ENCODE measurements around the gene APOM.

APOM gene

DNA sequence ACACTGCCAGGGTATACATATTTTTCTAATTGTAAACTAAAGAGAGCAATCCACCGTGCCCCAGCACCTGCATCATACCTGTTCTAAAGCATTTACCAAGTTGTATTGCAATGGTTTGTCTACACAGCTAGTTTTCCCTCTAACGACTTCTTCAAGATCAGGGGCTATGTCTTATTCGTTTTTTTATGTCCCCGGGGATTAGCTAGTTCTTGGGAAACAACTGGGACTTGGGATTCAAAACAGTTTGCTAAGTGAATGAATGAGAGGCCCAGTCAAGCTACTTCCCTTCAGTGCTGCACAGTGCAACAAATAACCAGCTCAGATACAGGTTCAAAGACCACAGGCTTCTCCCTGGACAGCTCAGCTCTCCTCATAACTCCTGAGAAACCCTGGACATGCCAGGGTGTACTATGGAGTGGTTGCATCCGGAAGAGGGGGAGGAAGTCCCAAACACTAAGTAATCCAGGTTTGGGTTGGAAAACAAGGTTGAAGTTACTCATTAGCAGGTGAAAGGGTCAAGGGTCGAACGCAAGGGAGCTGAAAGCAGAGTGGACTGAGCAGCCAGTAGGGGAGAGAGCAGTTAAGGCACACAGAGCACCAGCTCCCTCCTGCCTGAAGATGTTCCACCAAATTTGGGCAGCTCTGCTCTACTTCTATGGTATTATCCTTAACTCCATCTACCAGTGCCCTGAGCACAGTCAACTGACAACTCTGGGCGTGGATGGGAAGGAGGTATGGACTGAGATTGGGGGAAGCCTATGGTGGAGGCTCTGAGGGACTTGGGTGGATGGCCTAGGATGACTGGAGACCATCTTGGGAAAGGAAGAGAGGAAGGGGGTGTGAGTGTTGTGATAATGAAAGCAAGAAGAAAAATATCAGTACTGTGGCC, at the start of gene APOM:
Gene APOM (plus strand): TSS at position 546 of the 889 bp plus-strand sequence. CDS start 73 bp downstream, at position 619.
- no peak for TF ChIP-seq JUND (IDR thresholded peaks at IDR 0.05; ENCODE audit: low read depth)
- in situ Hi-C loops (cut with HindIII; ENCODE audit: low pct_unique_long_range_greater_than_20kb, low sequenced_read_pairs): no loop called here
- no peak for DNase-seq (ENCODE audit: low read depth in 1 of 2, low spot score in 1 of 2)

GRCh38 chr6:31607317-31607716, 48.4 kb upstream of the APOM start:
- in situ Hi-C loops (cut with HindIII; ENCODE audit: low pct_unique_long_range_greater_than_20kb, low sequenced_read_pairs): no loop called here
- TF ChIP-seq JUND (IDR thresholded peaks at IDR 0.05; ENCODE audit: low read depth): no peak
- DNase-seq (ENCODE audit: low read depth in 1 of 2, low spot score in 1 of 2): no peak

- in situ Hi-C loops (cut with HindIII; ENCODE audit: low pct_unique_long_range_greater_than_20kb, low sequenced_read_pairs): no loop called here
- no peak for DNase-seq (ENCODE audit: low read depth in 1 of 2, low spot score in 1 of 2)
- no peak for TF ChIP-seq JUND (IDR thresholded peaks at IDR 0.05; ENCODE audit: low read depth)
Measured at GRCh38 chr6:31609519-31610406, 45.9 kb upstream of the APOM start.

DNA sequence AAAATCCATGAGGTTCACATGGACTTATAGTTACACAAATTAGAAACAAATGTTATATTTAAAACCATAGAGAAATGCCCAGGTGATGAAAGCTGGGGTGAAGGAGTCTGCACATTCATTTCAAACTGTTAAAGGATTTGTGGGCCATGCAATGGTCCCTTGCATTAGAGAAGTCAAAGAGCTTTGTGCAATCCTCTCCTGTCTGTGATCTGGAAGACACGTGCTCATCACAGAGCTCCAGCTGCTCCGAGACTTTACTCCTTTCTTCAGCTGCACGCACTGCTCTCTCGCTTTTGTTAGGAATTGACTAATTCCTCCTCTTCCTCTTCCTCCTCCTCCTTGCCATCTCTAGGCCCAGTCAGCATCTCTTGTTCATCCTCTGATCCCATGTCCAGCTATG, 44.7 kb upstream of the APOM start:
- no peak for TF ChIP-seq JUND (IDR thresholded peaks at IDR 0.05; ENCODE audit: low read depth)
- no peak for DNase-seq (ENCODE audit: low read depth in 1 of 2, low spot score in 1 of 2)
- in situ Hi-C loops (cut with HindIII; ENCODE audit: low pct_unique_long_range_greater_than_20kb, low sequenced_read_pairs): no loop called here

GRCh38 chr6:31614075-31614619, 41.5 kb upstream of the APOM start:
- in situ Hi-C loops (cut with HindIII; ENCODE audit: low pct_unique_long_range_greater_than_20kb, low sequenced_read_pairs): no loop called here
- no peak for DNase-seq (ENCODE audit: low read depth in 1 of 2, low spot score in 1 of 2)
- TF ChIP-seq JUND (IDR thresholded peaks at IDR 0.05; ENCODE audit: low read depth): no peak

DNA sequence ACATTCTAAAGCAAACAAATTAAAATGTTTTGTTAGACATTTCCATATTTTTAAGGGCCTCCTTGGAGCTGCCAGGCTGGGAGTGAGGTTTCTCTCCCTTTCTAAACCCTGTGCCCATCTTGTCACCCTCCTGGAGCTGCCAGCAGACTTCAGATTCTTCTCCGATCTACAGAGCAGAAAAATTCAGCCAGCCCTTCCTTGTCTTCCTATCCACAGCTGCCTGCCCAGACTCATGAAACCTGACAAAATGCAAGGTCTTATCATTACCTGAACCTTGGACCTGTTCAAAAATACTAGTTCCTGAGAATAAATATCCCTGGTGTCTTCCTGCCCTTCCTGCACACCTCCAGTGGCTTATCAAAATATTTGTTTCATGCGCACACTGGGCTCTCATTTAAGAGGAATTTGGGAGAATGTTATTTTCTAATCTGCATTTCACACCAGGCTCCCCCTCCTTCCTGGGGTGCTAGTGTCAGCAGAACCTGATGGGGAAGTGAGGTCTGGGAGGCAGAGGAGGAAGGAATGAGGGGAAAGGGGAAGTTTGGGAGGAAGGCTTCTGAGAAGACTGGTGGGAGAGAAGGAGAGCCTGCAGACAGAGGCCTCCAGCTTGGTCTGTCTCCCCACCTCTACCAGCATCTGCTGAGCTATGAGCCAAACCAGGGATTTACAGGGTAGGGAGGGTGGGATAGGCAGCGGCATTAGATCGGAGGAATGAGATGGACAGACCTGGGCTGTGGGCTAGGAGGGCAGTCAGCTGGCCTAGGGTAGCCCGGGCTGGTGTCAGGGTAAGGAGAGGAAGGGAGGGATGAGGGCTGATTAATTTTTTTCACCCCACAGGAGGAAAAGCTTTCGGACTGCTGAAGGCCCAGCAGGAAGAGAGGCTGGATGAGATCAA, 40.8 kb upstream of the APOM start, which contains the start of gene AIF1:
Gene AIF1 (plus strand): TSS at position 551 of the 895 bp plus-strand sequence. CDS start 96 bp downstream, at position 647.
- in situ Hi-C loops (cut with HindIII; ENCODE audit: low pct_unique_long_range_greater_than_20kb, low sequenced_read_pairs): no loop called here
- no peak for TF ChIP-seq JUND (IDR thresholded peaks at IDR 0.05; ENCODE audit: low read depth)
- DNase-seq (ENCODE audit: low read depth in 1 of 2, low spot score in 1 of 2): no peak

- no peak for TF ChIP-seq JUND (IDR thresholded peaks at IDR 0.05; ENCODE audit: low read depth)
- DNase-seq (ENCODE audit: low read depth in 1 of 2, low spot score in 1 of 2): no peak
- in situ Hi-C loops (cut with HindIII; ENCODE audit: low pct_unique_long_range_greater_than_20kb, low sequenced_read_pairs): no loop called here
Measured at GRCh38 chr6:31615748-31616147, 39.9 kb upstream of the APOM start.

GRCh38 chr6:31617010-31617409, 38.7 kb upstream of the APOM start:
- no peak for TF ChIP-seq JUND (IDR thresholded peaks at IDR 0.05; ENCODE audit: low read depth)
- in situ Hi-C loops (cut with HindIII; ENCODE audit: low pct_unique_long_range_greater_than_20kb, low sequenced_read_pairs): no loop called here
- no peak for DNase-seq (ENCODE audit: low read depth in 1 of 2, low spot score in 1 of 2)

DNA sequence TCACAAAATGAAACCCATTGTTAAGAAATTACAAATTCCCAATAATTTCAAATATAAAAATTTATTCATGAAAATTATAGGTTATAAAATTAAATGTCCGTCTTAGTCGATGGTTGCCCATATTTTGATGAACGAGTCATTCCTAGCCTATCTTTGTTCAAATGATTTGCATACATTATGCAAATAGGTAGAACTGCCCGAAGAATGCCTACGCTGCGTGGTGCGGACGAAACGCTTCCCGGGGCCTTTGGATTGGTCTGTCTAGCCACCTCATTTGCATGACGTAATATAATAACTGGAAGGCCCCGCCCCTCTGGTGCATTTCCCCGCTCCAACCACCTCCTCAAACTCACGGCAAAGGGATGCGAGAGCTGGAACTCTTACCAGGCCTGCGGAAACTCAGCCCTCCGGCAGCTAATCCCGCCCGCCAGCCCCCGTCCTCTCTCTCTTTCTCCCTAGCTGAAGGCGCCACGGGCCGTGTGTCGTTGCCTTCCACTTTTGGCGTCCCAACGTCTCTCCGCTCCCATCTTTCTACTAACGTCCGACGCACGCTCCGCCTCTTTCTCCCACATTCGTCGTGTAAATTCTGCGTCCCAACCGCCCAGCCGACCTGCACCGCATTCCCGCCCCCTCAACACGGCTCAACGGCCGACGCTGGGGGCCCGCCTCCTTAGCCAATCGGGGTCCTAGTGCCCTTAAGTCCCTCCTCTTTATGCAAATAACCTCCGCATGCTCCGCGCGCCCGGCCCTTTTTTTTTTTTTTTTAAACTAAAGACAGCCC, 35.7 kb upstream of the APOM start:
- peak; percentile 93 to 100 for DNase-seq (ENCODE audit: low read depth in 1 of 2, low spot score in 1 of 2)
- in situ Hi-C loops (cut with HindIII; ENCODE audit: low pct_unique_long_range_greater_than_20kb, low sequenced_read_pairs): no loop called here
- TF ChIP-seq JUND (IDR thresholded peaks at IDR 0.05; ENCODE audit: low read depth): no peak

DNA sequence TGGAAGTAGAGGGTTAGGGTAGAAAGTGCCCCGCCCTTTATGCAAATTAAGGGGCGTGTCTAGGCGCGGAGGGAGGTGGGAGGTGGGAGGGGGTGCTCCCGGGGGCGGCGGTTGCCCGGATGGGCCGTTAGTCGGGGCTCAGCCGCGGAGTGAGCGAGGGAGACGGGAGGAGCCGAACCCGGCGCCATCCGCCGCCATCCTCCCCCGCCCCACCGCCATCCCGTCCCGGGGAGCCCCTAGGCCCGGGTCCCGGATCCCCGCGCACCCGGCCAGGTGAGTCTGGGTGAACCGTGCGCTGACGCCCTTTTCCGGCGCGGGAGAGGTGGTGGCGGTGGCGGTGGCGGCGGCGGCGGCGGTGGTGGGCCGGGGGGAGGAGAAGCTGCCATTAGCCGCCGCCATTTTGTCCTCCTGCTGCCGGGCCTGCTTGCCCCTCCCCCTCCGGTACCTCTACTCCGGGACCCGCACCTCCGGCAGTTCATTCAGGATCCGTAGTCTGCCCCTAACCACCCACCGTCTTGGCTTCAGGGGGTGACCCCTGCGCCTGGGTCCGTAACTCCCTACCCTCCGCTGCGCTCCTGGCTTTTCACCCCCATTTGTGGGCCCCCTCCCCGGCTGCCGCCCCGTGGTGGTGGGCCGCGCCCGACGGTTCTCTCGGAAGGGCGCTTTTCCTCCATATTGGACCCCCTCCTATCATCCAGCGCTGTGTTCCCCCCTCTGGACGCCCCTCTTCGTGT, 34.9 kb upstream of the APOM start, which contains the start of gene PRRC2A:
Gene PRRC2A (plus strand): TSS at position 130 of the 734 bp plus-strand sequence. CDS start 2,075 bp downstream, outside the sequence.
- no peak for TF ChIP-seq JUND (IDR thresholded peaks at IDR 0.05; ENCODE audit: low read depth)
- in situ Hi-C loops (cut with HindIII; ENCODE audit: low pct_unique_long_range_greater_than_20kb, low sequenced_read_pairs): no loop called here

More for the DNA sequence above, 34.9 kb upstream of the APOM start, which contains the start of gene PRRC2A:
- peak in 1 of 2 experiments; percentile 52 for DNase-seq (ENCODE audit: low read depth in 1 of 2, low spot score in 1 of 2)
